NCI-H146 treated with DMSO at 0.1 percent for 48 hours (cell line): ENCODE results near the gene CHORDC1.
A peak's percentile ranks its signal among the peaks of the same experiment; 100 is the strongest.
"Not testable (repeated sequence)": the region's sequence is repeated elsewhere in the genome, so short reads cannot be mapped to it uniquely, and the experiment has no call there.

Experiments used
- DNase-seq: peaks from one replicate; lab custom pipeline; 2025; ENCODE audit not compliant: unreplicated experiment; lab: John Stamatoyannopoulos, UW

CHORDC1 gene

DNA sequence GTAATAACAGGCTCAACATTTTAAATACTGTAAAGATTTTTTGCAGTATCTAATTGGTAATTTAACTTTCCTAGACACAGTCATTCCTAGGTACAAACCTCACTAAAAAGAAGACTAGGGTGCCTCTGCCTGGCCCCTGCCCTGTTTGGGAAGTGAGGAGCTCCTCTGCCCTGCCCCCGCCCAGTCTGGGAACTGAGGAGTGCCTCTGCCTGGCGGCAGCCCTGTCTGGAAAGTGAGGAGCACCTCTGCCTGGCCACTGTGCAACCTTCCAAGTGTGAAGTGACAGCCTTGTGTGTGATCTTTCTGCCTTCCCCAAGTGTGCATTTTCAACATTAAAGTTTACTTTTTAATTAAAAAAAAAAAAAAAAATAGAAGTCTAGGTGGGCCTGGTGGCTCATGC lies 4.2 kb downstream of the CHORDC1 start:
- DNase-seq = no peak

DNA sequence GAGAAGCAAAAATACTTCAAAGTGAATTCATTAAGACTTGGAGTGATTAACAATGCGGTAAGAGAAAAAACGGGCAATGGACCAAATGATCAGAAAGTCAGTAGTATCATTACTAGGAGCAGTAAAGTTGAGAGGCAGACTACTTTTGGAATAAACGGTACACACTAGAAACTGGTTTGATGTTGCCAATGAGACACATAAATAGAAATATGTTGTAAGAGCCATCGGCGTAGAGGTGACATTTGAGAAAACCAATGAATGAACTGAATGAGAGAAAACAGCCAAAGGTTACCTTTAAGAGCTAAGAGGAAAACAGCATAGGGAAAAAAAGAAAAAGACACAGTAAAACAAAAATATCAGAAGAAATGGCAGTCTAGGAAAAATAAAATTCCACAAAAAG lies 6.2 kb downstream of the CHORDC1 start:
- no peak for DNase-seq

DNA sequence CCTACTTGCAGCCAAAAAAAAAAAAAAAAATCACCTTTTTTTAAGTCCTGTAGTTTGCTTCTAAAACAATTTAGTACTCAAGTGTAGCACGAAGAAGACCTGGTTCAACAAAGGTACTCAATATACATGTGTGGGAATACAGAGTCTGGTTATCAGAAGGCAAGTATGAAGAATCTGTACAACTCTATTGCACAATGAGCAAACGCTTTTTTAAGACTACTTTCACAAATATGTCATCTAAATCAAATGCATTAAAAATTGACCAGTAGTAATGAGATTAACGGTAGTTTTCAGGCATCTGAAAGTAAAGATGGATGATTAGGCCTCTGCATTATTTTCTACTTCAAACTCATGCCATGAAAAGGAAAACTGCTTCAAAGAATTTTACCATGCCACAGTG lies 9.5 kb downstream of the CHORDC1 start:
- no peak for DNase-seq

DNA sequence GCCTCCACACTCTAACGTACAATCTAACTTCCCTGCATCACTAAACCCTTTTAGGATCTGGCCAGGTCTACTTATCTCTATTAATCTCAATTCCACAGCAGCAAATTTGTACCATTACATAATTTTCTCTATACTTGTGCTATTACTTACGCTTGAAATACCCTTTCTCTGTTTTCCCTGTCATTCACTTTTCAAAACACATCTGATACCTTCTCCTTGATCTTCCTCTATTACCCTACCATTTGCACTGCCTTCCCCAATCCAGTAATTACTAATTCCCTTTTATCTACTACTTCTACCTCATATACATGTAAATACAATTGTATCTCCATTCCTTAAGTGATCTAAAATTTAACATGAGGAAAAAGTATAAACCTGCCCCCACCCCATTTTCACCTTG lies 14.0 kb downstream of the CHORDC1 start:
- DNase-seq = no peak

DNA sequence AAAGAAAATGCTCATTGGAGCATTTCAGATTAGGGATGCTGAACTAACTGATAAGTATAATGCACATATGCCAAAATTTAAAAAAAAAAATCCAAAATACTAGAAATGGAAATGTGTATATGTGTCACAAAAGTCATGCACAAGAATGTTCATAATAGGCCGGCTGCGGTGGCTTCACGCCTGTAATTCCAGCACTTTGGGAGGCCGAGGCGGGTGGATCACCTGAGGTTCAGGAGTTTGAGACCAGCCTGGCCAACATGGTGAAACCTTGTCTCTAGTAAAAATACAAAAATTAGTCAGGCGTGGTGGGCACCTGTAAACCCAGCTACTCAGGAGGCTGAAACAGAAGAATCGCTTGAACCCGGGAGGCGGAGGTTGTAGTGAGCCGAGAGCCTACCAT lies 14.9 kb downstream of the CHORDC1 start:
- not testable (repeated sequence) for DNase-seq

DNA sequence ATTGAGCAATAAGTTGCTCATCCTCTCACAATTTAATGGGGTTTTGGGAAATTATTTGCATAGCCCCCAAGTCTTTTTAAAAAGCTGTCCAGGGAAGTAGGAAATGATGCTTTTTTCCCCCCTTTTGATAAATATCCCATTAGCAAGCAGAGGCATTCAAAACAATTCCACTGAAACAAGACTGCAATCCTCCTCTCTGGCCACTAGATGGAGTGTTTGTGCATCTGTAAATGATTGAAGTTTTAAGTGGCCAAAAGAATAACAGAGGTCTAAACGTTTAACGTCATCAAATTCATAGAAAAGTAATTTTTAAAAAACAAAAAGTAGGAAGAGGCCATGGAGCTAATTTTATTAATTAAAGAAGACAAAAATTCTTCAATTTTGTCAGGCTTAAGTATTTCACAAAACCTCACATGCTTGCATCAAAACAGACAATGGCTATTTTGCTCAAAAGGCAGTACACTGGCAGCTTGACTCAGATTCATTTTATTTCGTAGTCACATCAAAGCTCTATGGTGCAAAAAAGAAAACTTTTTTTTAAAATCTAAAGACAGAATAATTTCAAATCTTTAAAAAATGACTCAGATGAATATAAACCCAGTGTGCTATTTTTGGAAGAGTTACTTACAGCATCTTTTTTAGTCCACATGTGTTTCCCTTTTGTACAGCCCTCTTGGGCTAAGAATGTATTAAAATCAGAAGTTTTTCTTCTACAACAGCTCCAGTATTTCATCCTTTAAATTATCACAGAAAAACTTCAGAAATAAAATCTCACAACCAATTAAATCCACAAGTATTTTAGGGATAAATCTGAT lies 17.8 kb downstream of the CHORDC1 start:
- peak; percentile 33 for DNase-seq

DNA sequence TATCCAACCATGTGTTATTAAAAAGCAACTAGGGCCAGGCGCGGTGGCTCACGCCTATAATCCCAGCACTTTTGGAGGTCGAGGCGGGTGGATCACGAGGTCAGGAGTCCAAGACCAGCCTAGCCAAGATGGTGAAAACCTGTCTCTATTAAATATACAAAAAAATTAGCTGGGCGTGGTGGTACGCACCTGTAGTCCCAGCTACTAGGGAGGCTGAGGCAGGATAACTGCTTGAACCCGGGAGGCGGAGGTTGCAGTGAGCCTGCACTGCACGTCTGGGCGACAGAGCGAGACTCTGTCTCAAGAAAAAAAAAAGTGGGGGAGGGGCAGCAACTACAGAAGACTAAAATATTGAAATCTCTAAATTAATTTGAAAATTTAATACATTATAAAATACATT lies 18.4 kb downstream of the CHORDC1 start:
- no peak for DNase-seq

DNA sequence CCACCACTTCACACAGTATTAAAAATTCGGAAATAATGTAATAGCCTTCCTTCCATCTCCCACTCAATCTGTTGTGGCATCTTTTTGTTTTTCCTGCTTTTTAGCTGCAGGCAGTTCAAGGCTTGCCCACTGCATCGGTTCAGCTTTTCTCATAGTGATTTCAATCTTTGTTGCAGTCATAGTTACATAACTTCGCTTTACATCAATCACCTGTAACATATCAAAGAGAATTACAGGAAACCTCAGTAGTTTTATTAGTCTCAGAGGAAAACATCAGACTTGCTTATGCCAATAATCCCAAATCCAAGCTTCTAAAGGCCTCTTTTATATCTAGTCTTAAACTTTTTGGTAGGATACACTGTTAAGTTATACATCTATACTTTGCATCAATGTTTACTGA lies 20.5 kb downstream of the CHORDC1 start:
- no peak for DNase-seq

DNA sequence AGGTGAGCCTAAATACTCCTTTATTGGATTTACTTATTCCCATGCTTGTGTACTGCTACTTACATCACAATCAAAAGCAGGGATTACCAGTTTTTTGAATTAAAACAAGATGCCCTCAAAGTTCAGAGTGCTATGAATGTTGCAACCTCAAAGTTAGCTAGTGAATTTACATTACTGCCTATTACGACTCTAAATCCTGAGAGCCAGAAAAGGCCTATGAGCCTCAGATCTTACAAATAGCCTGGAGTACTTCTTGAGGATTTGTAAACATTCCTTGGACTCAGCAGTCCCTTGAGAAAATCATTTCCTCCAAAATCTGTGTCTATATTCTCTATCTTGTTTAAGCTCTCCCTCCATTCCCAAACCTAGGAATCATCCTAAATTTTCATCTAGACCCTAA lies 25.5 kb downstream of the CHORDC1 start:
- DNase-seq = no peak

DNA sequence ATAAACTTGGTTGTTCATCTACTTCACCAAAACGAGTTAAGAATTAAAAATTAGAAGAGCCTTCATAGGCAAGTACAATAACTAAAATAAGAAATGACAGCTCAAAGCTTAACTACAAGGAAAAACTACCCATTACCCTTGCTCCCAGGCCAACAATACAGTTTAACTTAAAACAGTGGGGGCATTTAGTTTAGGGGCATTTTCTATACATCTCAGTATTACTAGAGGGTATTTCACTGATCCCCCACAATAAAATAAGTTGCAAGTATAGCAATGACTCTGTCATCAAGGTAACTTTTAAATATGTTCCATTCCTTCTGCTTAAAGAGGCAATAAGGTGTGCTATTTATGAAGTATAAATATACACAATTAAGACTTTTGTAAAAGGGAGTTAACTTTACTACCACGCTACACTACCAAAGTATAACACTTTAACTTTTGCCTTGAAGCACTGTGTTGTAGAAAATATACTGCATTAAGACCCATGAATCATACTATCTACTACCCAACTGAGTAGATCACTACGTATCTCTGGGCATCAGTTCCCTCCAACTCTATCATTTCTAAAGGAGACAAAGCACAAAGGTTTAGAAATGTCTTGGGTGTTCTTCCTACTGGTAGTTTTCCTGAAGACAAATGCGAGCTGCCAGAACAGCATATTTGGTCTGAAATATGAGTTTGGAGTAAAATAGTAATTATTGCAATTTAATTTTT lies 29.8 kb downstream of the CHORDC1 start:
- no peak for DNase-seq

DNA sequence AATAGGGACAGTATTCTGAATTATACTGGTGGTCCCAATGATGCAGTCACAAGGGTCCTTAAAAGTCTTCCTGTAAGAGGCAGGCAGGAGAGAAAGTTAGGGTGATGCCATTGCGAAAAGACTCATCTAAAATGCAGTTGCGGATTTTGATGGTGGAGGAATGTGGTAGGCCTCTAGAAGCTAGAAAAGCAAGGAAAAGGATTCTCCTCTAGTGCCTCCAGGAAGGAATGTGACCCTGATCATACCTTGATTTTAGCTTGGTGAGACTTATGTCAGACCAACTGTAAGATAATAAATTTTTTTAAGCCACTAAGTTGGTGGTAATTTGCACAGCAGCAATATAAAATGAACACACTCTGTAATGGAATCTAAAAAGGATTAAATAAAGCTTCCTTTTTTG lies 33.8 kb downstream of the CHORDC1 start:
- DNase-seq = no peak

DNA sequence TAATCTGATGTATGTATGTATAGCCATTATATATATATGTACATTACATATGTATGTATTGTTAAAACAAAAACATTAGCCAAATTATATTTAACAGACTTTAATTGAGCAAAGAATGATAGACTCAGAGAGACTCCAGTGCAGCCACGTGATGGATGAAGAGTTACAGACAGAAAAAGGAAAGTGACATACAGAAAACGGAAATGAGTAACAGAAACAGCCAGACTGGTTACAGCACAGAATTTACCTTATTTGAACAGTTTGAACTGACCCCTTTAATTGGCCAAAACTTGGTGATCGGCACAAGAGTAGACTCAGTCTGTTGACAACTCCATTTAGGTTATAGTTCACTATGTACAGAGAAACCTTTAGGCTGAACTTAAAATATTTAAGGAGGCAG lies 35.0 kb downstream of the CHORDC1 start:
- DNase-seq = no peak

DNA sequence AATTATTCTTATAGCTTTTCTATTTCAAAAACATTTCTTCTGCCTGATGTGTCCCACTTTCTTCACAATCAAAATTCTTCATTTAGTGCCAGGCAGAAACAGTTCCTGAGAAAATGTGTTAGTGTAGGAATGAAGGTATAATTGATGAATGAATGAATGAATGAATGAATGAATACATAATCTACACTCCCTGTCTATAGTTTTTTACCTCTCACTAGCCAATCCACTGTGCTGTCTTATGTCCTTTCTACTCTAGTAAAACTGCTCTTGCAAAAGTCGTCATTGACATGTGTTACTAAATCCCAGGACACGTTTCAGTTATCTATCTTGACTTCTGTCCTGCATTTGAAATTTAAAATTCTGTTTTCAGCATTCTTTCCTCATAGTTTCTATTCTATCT lies 42.9 kb downstream of the CHORDC1 start:
- DNase-seq = no peak

DNA sequence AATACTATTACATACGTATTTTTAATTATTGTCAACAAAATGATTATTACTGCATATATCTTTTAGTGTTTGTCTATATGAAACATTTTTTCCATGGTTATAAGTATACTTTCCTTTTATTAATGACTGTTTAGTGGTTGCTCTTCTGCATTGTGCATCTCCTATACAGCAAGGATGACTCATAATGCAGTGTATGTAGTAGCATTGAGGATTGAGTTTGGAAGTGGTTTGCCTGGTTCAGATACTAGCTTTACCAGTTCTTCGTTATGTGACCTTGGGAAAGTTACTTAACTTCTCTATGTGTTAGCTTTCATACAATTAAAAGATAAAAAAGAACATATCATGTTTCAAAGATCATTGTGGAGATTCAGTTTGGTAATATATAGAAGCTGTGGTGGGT lies 44.1 kb downstream of the CHORDC1 start:
- no peak for DNase-seq

DNA sequence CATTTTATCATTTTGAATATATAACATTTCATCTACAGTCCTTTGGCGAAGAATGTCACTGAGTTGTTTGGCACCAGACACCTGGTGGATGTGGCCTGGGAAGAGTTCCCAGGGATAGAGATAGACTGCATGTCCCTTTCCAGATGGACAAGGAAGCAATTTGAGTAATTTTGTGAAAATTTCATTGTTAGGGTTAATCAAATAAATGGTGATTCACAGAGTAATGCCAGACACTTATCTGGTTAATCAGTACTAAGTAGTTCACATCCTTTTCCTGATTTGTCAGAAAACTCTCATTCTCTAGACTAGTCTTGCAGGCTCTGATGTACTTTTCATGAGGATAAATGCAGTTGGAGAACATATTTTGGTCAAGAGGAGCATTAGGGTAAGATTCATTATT lies 46.8 kb downstream of the CHORDC1 start:
- no peak for DNase-seq

DNA sequence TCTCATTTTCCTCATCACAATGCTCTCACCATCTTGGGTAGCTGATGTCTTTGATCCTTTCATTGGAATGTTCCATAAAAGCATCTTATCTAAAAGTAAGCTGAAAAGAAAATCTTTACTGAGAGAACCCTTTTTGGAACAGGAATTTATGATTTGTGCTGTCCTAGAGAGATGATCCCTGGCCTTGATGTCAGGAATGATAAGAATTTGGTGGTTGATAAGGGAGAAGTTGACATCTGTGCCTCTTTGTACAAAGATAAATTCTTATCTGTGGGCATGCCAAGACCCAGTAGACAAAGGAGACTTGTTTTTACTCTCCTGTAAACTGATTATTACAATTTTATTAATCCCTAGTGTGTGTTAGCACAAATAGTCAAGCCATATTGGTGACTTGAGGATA lies 51.5 kb downstream of the CHORDC1 start:
- DNase-seq = no peak

DNA sequence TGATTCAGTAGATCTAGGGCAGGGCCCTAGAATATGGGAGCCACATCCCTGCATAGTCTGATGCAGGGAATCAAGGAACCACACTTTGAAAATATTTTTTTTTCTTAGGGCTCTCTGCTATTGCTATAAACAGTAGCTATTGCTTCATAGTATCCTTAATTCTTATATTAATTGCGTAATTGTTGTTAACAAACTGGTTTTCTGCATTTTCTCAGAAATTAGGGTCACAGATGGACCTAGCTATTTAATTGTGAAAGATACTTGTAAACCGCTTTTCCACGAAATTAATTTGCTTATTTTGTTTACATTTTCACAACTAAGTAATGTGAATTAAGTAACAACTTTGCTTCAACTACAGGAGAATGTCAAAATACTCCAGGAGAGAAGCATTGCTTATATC lies 54.3 kb downstream of the CHORDC1 start:
- no peak for DNase-seq

DNA sequence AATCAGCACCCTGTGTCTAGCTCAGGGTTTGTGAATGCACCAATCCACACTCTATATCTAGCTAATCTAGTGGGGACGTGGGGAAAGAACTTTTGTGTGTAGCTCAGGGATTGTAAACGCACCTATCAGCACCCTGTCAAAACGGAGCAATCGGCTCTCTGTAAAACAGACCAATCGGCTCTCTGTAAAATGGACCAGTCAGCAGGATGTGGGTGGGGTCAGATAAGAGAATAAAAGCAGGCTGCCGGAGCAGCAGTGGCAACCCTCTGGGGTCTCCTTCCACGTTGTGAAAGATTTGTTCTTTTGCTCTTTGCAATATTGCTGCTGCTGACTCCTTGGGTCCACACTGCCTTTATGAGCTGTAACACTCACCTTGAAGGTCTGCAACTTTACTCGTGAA lies 55.1 kb downstream of the CHORDC1 start:
- not testable (repeated sequence) for DNase-seq

DNA sequence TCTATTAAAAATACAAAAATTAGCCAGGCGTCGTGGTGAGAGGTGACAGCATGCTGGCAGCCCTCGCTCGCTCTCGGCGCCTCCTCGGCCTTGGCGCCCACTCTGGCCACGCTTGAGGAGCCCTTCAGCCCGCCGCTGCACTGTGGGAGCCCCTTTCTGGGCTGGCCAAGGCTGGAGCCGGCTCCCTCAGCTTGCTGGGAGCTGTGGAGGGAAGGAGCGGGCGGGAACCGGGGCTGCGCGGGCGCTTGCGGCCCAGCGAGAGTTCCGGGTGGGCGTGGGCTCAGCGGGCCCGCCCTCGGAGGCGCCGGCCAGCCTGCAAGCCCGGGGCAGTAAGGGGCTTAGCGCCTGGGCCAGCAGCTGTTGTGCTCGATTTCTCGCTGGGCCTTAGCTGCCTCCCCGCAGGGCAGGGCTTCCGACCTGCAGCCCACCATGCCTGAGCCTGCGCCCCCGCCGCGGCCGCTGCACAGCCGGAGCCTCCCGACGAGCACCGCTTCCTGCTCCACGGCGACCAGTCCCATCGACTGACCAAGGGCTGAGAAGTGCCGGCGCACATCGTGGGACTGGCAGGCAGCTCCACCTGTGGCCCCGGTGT lies 55.8 kb downstream of the CHORDC1 start:
- DNase-seq = not testable (repeated sequence)
